Trophoblast cell (in vitro differentiated cells and primary cell): ENCODE measurements around the gene DLG2.

Experiments used
- DNase-seq, 2 donors: peaks; one replicate each; pipeline ENCODE4 v3.0.0-alpha.2; 2016
- H2AFZ ChIP-seq: 2 replicates; pipeline ENCODE4 v1.6.1; 2013; ENCODE audit warnings: low read length, moderate library complexity, mild to moderate bottlenecking; ENCODE audit not compliant: insufficient read depth, poor library complexity
- H2AK5ac ChIP-seq: 2 replicates; pipeline ENCODE4 v1.6.1; 2013; ENCODE audit warnings: mild to moderate bottlenecking, low read length
- H2BK120ac ChIP-seq: 2 replicates; pipeline ENCODE4 v1.6.1; 2013; ENCODE audit warnings: low read length, mild to moderate bottlenecking, moderate library complexity; ENCODE audit not compliant: insufficient read depth, poor library complexity
- H2BK12ac ChIP-seq: 2 replicates; pipeline ENCODE4 v1.6.1; 2013; ENCODE audit warnings: mild to moderate bottlenecking, low read length, moderate library complexity
- H2BK5ac ChIP-seq: 2 replicates; pipeline ENCODE4 v1.6.1; 2013; ENCODE audit warnings: low read length, low read depth, moderate library complexity, mild to moderate bottlenecking; ENCODE audit not compliant: poor library complexity
- H3K14ac ChIP-seq: 2 replicates; pipeline ENCODE4 v1.6.1; 2013; ENCODE audit warnings: mild to moderate bottlenecking, low read length
- H3K18ac ChIP-seq: 2 replicates; pipeline ENCODE4 v1.6.1; 2013; ENCODE audit warnings: mild to moderate bottlenecking, low read length
- H3K23ac ChIP-seq: 2 replicates; pipeline ENCODE4 v1.6.1; 2013; ENCODE audit warnings: low read length
- H3K27ac ChIP-seq: 2 replicates; pipeline ENCODE4 v1.5.1; 2013; ENCODE audit warnings: low read depth, mild to moderate bottlenecking, inconsistent platforms, low read length, moderate library complexity
- H3K27me3 ChIP-seq: 2 replicates; pipeline ENCODE4 v1.6.1; 2013; ENCODE audit warnings: inconsistent platforms, mild to moderate bottlenecking, low read length, moderate library complexity; ENCODE audit not compliant: insufficient read depth
- H3K36me3 ChIP-seq, 2 experiments: 1 replicate in 1 of 2; 2 replicates in 1 of 2; pipeline ENCODE4 v1.6.1; 2013; ENCODE audit warnings: low read length in 2 of 2, mild to moderate bottlenecking in 2 of 2, moderate library complexity in 1 of 2; ENCODE audit not compliant: insufficient read depth in 2 of 2, control insufficient read depth in 1 of 2
- H3K4ac ChIP-seq: 2 replicates; pipeline ENCODE4 v1.6.1; 2013; ENCODE audit warnings: low read depth, mild to moderate bottlenecking, low read length, moderate library complexity
- H3K4me1 ChIP-seq, 2 experiments: 1 replicate in 1 of 2; 2 replicates in 1 of 2; pipeline ENCODE4 v1.6.1; 2013; ENCODE audit warnings: low read length in 2 of 2, mild to moderate bottlenecking in 2 of 2, moderate library complexity in 1 of 2; ENCODE audit not compliant: insufficient read depth in 2 of 2, control insufficient read depth in 1 of 2
- H3K4me2 ChIP-seq: 2 replicates; pipeline ENCODE4 v1.6.1; 2013; ENCODE audit warnings: inconsistent platforms, mild to moderate bottlenecking, low read length, moderate library complexity
- H3K4me3 ChIP-seq: 2 replicates; pipeline ENCODE4 v1.5.1; 2013; ENCODE audit warnings: mild to moderate bottlenecking, low read depth, low read length, inconsistent platforms
- H3K79me1 ChIP-seq: one replicate; pipeline ENCODE4 v1.6.1; 2013; ENCODE audit warnings: low read length
- H3K79me2 ChIP-seq: 2 replicates; pipeline ENCODE4 v1.6.1; 2013; ENCODE audit warnings: low read length, mild to moderate bottlenecking; ENCODE audit not compliant: control insufficient read depth, insufficient read depth, poor library complexity
- H3K9ac ChIP-seq: 2 replicates; pipeline ENCODE4 v1.6.1; 2013; ENCODE audit warnings: mild to moderate bottlenecking, low read length
- H3K9me3 ChIP-seq: 2 replicates; pipeline ENCODE4 v1.6.1; 2013; ENCODE audit warnings: low read depth, mild to moderate bottlenecking, control low read depth, inconsistent platforms, low read length; ENCODE audit not compliant: insufficient read depth
- H4K12ac ChIP-seq: 2 replicates; pipeline ENCODE4 v1.6.1; 2013; ENCODE audit warnings: low read depth, mild to moderate bottlenecking, low read length, moderate library complexity
- H4K8ac ChIP-seq: 2 replicates; pipeline ENCODE4 v1.6.1; 2013; ENCODE audit warnings: low read depth, mild to moderate bottlenecking, low read length, moderate library complexity
- H4K91ac ChIP-seq: one replicate; pipeline ENCODE4 v1.6.1; 2013; ENCODE audit warnings: low read depth, mild to moderate bottlenecking, low read length, moderate library complexity
- WGBS: extraction: QIAGEN DNeasy Blood & Tissue Kit; methylation state at CpG from one replicate; pipeline ENCODE4 v1.1.7; 2013; ENCODE audit warnings: missing lambda C conversion rate; ENCODE audit not compliant: insufficient read length, insufficient coverage; ENCODE audit errors: extremely low coverage; 5-methylcytosine and 5-hydroxymethylcytosine counted together

The DLG2 gene

GRCh38 chr11:84930863-84931262, 696.3 kb downstream of the DLG2 start:
- H3K36me3 ChIP-seq, result no peaks in the 10 kb centered on the region
- no peak overlapping the region for H3K27ac ChIP-seq
- H3K4me3 ChIP-seq, result no peak overlapping the region
- H2BK5ac ChIP-seq, result no peak overlapping the region
- no peaks in the 10 kb centered on the region for H3K79me1 ChIP-seq
- no peak overlapping the region for H3K9ac ChIP-seq
- no CpG with 5 or more reads among the region's 1 CpG for WGBS
- no peaks in the 10 kb centered on the region for H3K27me3 ChIP-seq
- no peak overlapping the region for H4K8ac ChIP-seq
- H3K23ac ChIP-seq, result no peak overlapping the region
- H3K9me3 ChIP-seq, result no peaks in the 10 kb centered on the region
- no peak overlapping the region for H4K91ac ChIP-seq
- H3K4ac ChIP-seq, result no peak overlapping the region
- H2BK12ac ChIP-seq, result no peak overlapping the region
- no peak overlapping the region for H2AK5ac ChIP-seq
- H2BK120ac ChIP-seq, result no peak overlapping the region
- no peak overlapping the region for H3K14ac ChIP-seq
- no peaks in the 10 kb centered on the region for H3K4me1 ChIP-seq
- DNase-seq, result no peak
- H4K12ac ChIP-seq, result no peak overlapping the region
- H3K79me2 ChIP-seq, result no peaks in the 10 kb centered on the region
- H2AFZ ChIP-seq, result no peak overlapping the region
- H3K18ac ChIP-seq, result no peak overlapping the region
- no peak overlapping the region for H3K4me2 ChIP-seq

GRCh38 chr11:84929738-84930137, 697.4 kb downstream of the DLG2 start:
- H3K9me3 ChIP-seq, result no peaks in the 10 kb centered on the region
- no peak overlapping the region for H4K91ac ChIP-seq
- DNase-seq, result no peak
- no peaks in the 10 kb centered on the region for H3K36me3 ChIP-seq
- no peak overlapping the region for H3K4me3 ChIP-seq
- no peaks in the 10 kb centered on the region for H3K27me3 ChIP-seq
- H2BK12ac ChIP-seq, result no peak overlapping the region
- no peak overlapping the region for H2AK5ac ChIP-seq
- H4K12ac ChIP-seq, result no peak overlapping the region
- H3K79me2 ChIP-seq, result no peaks in the 10 kb centered on the region
- H2AFZ ChIP-seq, result no peak overlapping the region
- no peak overlapping the region for H3K18ac ChIP-seq
- H3K4ac ChIP-seq, result no peak overlapping the region
- no CpG with 5 or more reads among the region's 2 CpGs for WGBS
- no peak overlapping the region for H3K27ac ChIP-seq
- no peaks in the 10 kb centered on the region for H3K4me1 ChIP-seq
- H2BK120ac ChIP-seq, result no peak overlapping the region
- no peak overlapping the region for H3K4me2 ChIP-seq
- H3K79me1 ChIP-seq, result no peaks in the 10 kb centered on the region
- H2BK5ac ChIP-seq, result no peak overlapping the region
- no peak overlapping the region for H3K14ac ChIP-seq
- H3K9ac ChIP-seq, result no peak overlapping the region
- H3K23ac ChIP-seq, result no peak overlapping the region
- no peak overlapping the region for H4K8ac ChIP-seq

- no peak overlapping the region for H3K4ac ChIP-seq
- no peak overlapping the region for H4K12ac ChIP-seq
- no peaks in the 10 kb centered on the region for H3K79me2 ChIP-seq
- H2AK5ac ChIP-seq, result no peak overlapping the region
- no peaks in the 10 kb centered on the region for H3K27me3 ChIP-seq
- no peak overlapping the region for H3K23ac ChIP-seq
- H3K4me1 ChIP-seq, result peaks cover 2 to 3% of the 10 kb centered on the region in 2 experiments
- H2AFZ ChIP-seq, result no peak overlapping the region
- H3K18ac ChIP-seq, result no peak overlapping the region
- H2BK5ac ChIP-seq, result no peak overlapping the region
- H3K9ac ChIP-seq, result no peak overlapping the region
- no peaks in the 10 kb centered on the region for H3K9me3 ChIP-seq
- H3K14ac ChIP-seq, result no peak overlapping the region
- H3K27ac ChIP-seq, result no peak overlapping the region
- H3K4me2 ChIP-seq, result no peak overlapping the region
- H3K36me3 ChIP-seq, result no peaks in the 10 kb centered on the region
- no peak for DNase-seq
- no CpG with 5 or more reads among the region's 4 CpGs for WGBS
- H2BK12ac ChIP-seq, result no peak overlapping the region
- H3K4me3 ChIP-seq, result no peak overlapping the region
- no peak overlapping the region for H4K8ac ChIP-seq
- H4K91ac ChIP-seq, result no peak overlapping the region
- no peak overlapping the region for H2BK120ac ChIP-seq
- H3K79me1 ChIP-seq, result no peaks in the 10 kb centered on the region
Measured at GRCh38 chr11:84924154-84924692, 702.9 kb downstream of the DLG2 start.

GRCh38 chr11:84923489-84923888, 703.7 kb downstream of the DLG2 start:
- no peak overlapping the region for H3K4me3 ChIP-seq
- no peak overlapping the region for H3K4me2 ChIP-seq
- no peak overlapping the region for H2AK5ac ChIP-seq
- H3K27ac ChIP-seq, result no peak overlapping the region
- no peak overlapping the region for H4K12ac ChIP-seq
- H3K18ac ChIP-seq, result no peak overlapping the region
- H3K36me3 ChIP-seq, result no peaks in the 10 kb centered on the region
- H3K23ac ChIP-seq, result no peak overlapping the region
- no peaks in the 10 kb centered on the region for H3K9me3 ChIP-seq
- H3K14ac ChIP-seq, result no peak overlapping the region
- no peak for DNase-seq
- H4K91ac ChIP-seq, result no peak overlapping the region
- no peaks in the 10 kb centered on the region for H3K79me1 ChIP-seq
- no peak overlapping the region for H2BK120ac ChIP-seq
- WGBS, result no CpG with 5 or more reads among the region's 4 CpGs
- no peak overlapping the region for H2BK12ac ChIP-seq
- no peak overlapping the region for H3K9ac ChIP-seq
- H3K79me2 ChIP-seq, result no peaks in the 10 kb centered on the region
- H3K27me3 ChIP-seq, result no peaks in the 10 kb centered on the region
- H2BK5ac ChIP-seq, result no peak overlapping the region
- no peak overlapping the region for H4K8ac ChIP-seq
- no peak overlapping the region for H2AFZ ChIP-seq
- H3K4me1 ChIP-seq, result peaks cover 2 to 3% of the 10 kb centered on the region in 2 experiments
- H3K4ac ChIP-seq, result no peak overlapping the region
